ENCODE measurements around the gene SCRN2.

- TF ChIP-seq ZNF565 (CRISPR knock-in tag; conservative IDR thresholded peaks at IDR 0.05; ENCODE audit: low read depth) (no peak), ESRRG (CRISPR knock-in tag; IDR thresholded peaks at IDR 0.05) (no peak), ZFP30 (CRISPR knock-in tag; IDR thresholded peaks at IDR 0.05) (no peak), ARNTL (CRISPR knock-in tag; IDR thresholded peaks at IDR 0.05; ENCODE audit: borderline replicate concordance, low read depth) (no peak), ZFP3 (CRISPR knock-in tag; IDR thresholded peaks at IDR 0.05) (no peak), PATZ1 (CRISPR knock-in tag; IDR thresholded peaks at IDR 0.05; ENCODE audit: borderline replicate concordance) (no peak), TCF4 (CRISPR knock-in tag; IDR thresholded peaks at IDR 0.05; ENCODE audit: borderline replicate concordance) (no peak), RARB (CRISPR knock-in tag; IDR thresholded peaks at IDR 0.05) (no peak), ZNF70 (CRISPR knock-in tag; IDR thresholded peaks at IDR 0.05) (no peak), CSRNP3 (CRISPR knock-in tag; IDR thresholded peaks at IDR 0.05) (no peak), CSDC2 (CRISPR knock-in tag; IDR thresholded peaks at IDR 0.05) (no peak), BACH2 (CRISPR knock-in tag; IDR thresholded peaks at IDR 0.05; ENCODE audit: borderline replicate concordance) (no peak), POU6F1 (CRISPR knock-in tag; IDR thresholded peaks at IDR 0.05; ENCODE audit: borderline replicate concordance, low read depth) (no peak)
Measured at GRCh38 chr17:47844814-47845715, 4.0 kb upstream of the SCRN2 start.

Data from SK-N-SH treated with all-trans-retinoic acid at 6 μM for 48 hours (cell line).